ENCODE results near the gene SPOCK1.

- TF ChIP-seq MECOM (CRISPR knock-in tag; IDR thresholded peaks at IDR 0.05), result no peak
- no peak for TF ChIP-seq ZNF124 (CRISPR knock-in tag; IDR thresholded peaks at IDR 0.05)
- TF ChIP-seq POLR2A (conservative IDR thresholded peaks at IDR 0.05), result no peak
- no peak for TF ChIP-seq ZBTB33 (CRISPR knock-in tag; IDR thresholded peaks at IDR 0.05)
- no peak for TF ChIP-seq SREBF2 (CRISPR knock-in tag; IDR thresholded peaks at IDR 0.05)
- no peak for TF ChIP-seq HINFP (tag; conservative IDR thresholded peaks at IDR 0.05; ENCODE audit: low read depth)
- no peak for TF ChIP-seq CTCF (IDR thresholded peaks at IDR 0.05 in 2 of 3, conservative IDR thresholded peaks at IDR 0.05 in 1 of 3; ENCODE audit: insufficient read depth in 2 of 3, low read depth in 1 of 3, low read length in 3 of 3)
- TF ChIP-seq EP300 (IDR thresholded peaks at IDR 0.05; ENCODE audit: low read length), result no peak
- TF ChIP-seq SMAD1 (IDR thresholded peaks at IDR 0.05; ENCODE audit: low read depth, low read length, partially characterized antibody), result no peak
- TF ChIP-seq ZNF239 (CRISPR knock-in tag; IDR thresholded peaks at IDR 0.05), result no peak
Measured at GRCh38 chr5:137167187-137167586, 331.9 kb downstream of the SPOCK1 start.
